Lower lobe of right lung (tissue), 2 donors: Measurements from ENCODE around the gene HLA-A. TPM values are rescaled to one million over a fixed set of nuclear protein-coding genes. Genes with fewer than 3 reads are reported as not detected.
"Not testable (repeated sequence)": the region's sequence is repeated elsewhere in the genome, so short reads cannot be mapped to it uniquely, and the experiment has no call there.

ENCODE experiments used
- ATAC-seq, 2 donors: fragments of 200-7000 bp; cut with Tn5 transposase; one replicate each; pipeline ENCODE4 v1.9.1; 2020 to 2022; ENCODE audit warnings: mild to moderate bottlenecking in 2 of 2, moderate library complexity in 2 of 2
- DNase-seq: peaks from one replicate; pipeline ENCODE4 v3.0.0-alpha.2; 2020
- H3K27ac ChIP-seq: fragments of 200-600 bp; one replicate; pipeline ENCODE4 v1.8.0; 2022
- H3K27me3 ChIP-seq: fragments of 200-600 bp; one replicate; pipeline ENCODE4 v1.8.0; 2022; ENCODE audit warnings: low read depth
- H3K36me3 ChIP-seq: fragments of 200-600 bp; one replicate; pipeline ENCODE4 v1.8.0; 2022; ENCODE audit warnings: mild to moderate bottlenecking
- H3K4me1 ChIP-seq: fragments of 200-600 bp; one replicate; pipeline ENCODE4 v1.8.0; 2022
- H3K4me3 ChIP-seq: fragments of 200-600 bp; one replicate; pipeline ENCODE4 v1.8.0; 2022; ENCODE audit warnings: mild to moderate bottlenecking
- H3K9me3 ChIP-seq: fragments of 200-600 bp; one replicate; pipeline ENCODE4 v1.8.0; 2022
- CTCF ChIP-seq: fragments of 200-600 bp; IDR thresholded peaks from one replicate; pipeline ENCODE4 v1.8.0; 2022; ENCODE audit warnings: antibody characterized with exemption, mild to moderate bottlenecking
- intact Hi-C: fragments of 100-400 bp; cut with DNase I; formaldehyde crosslinking; loops from one replicate; pipeline ENCODE4 v1.11.0; 2022
- total RNA-seq: library from RNA; stranded (reverse); fragmentation: NEBNext Ultra II Directional; extraction: Animal tissue kit (Norgen Biotek cat#: 25700); gene quantifications from one replicate; pipeline ENCODE4 v1.2.1, GENCODE V29; 2021
- donor health status: DM: no; HTN: yes; CAD: no; lungs with severe emphysema.

The HLA-A gene
- total RNA-seq, 1 donor from 2014 or later = 1,064 TPM

DNA sequence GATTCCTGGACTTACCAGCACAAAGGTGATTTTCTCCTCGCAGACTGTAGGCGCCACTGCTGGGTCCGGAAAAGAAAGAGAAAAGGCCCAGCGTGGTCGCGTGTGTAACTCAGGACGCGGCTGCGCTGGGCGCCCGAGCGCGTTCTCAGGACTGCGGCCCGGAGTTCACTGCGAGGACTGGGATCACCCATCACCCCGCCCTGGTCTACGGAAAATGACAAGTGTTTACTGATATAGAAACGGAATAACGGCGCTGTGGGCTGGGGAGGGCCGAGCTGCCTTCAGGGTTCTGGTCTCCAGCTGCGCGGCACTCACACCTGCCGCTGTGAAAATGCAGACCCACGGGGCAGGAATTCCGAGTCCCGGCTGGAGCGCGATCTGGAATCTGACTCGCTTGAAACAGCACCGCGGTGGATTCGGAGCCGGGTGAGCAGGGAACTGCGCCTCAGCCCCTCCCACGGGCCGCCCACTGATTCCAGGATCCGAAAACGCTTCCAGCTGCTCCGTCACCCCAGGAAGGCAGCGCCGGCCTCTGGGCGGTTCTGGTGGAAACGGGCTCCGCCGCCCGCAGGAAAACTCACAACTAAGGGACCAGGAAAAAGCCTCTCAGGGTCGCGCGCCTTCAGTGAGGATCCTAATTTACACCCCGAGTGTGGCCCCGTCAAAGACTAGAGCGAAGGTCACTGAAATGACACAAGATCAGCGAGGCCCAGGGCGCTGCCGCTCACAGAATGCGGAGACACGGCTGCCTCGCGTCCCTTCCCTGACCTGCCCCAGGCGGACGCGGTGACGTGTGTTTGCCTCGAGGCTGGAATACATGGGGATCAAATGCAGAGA is 34.5 kb downstream of the HLA-A start:
- intact Hi-C loops = no loop called here

GRCh38 chr6:29977425-29977727 is 35.0 kb downstream of the HLA-A start:
- H3K4me1 ChIP-seq = peaks cover 19% of the 10 kb centered on the region
- peak overlapping the region; percentile 62 for H3K4me3 ChIP-seq
- no peaks in the 10 kb centered on the region for H3K36me3 ChIP-seq
- H3K27me3 ChIP-seq = no peaks in the 10 kb centered on the region
- no peak for ATAC-seq
- no peak for TF ChIP-seq CTCF
- no peak for DNase-seq
- peak overlapping the region; percentile 95 for H3K27ac ChIP-seq
- intact Hi-C loops = no loop called here
- H3K9me3 ChIP-seq = no peaks in the 10 kb centered on the region

More for the DNA sequence above, 34.5 kb downstream of the HLA-A start:
- Histone ChIP-seq H3K27ac (peak overlapping the region; percentile 95), H3K9me3 (no peaks in the 10 kb centered on the region), H3K4me1 (peaks cover 19% of the 10 kb centered on the region), H3K27me3 (no peaks in the 10 kb centered on the region), H3K36me3 (no peaks in the 10 kb centered on the region), H3K4me3 (peak overlapping the region; percentile 62)
- DNase-seq (peak; percentile 91), ATAC-seq (peak; percentile 95 to 96)
- peak; percentile 24 for TF ChIP-seq CTCF

DNA sequence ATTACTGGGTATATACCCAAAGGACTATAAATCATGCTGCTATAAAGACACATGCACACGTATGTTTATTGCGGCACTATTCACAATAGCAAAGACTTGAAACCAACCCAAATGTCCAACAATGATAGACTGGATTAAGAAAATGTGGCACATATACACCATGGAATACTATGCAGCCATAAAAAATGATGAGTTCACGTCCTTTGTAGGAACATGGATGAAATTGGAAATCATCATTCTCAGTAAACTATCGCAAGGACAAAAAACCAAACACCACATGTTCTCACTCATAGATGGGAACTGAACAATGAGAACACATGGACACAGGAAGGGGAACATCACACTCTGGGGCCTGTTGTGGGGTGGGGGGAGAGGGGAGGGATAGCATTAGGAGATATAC is 37.7 kb downstream of the HLA-A start:
- intact Hi-C loops, H3K4me3 ChIP-seq, H3K27ac ChIP-seq, DNase-seq, H3K36me3 ChIP-seq, H3K9me3 ChIP-seq, ATAC-seq, H3K27me3 ChIP-seq: not testable (repeated sequence)
- H3K4me1 ChIP-seq = peaks cover 16% of the 10 kb centered on the region

GRCh38 chr6:29980511-29980910 is 38.2 kb downstream of the HLA-A start:
- no peak for ATAC-seq

DNA sequence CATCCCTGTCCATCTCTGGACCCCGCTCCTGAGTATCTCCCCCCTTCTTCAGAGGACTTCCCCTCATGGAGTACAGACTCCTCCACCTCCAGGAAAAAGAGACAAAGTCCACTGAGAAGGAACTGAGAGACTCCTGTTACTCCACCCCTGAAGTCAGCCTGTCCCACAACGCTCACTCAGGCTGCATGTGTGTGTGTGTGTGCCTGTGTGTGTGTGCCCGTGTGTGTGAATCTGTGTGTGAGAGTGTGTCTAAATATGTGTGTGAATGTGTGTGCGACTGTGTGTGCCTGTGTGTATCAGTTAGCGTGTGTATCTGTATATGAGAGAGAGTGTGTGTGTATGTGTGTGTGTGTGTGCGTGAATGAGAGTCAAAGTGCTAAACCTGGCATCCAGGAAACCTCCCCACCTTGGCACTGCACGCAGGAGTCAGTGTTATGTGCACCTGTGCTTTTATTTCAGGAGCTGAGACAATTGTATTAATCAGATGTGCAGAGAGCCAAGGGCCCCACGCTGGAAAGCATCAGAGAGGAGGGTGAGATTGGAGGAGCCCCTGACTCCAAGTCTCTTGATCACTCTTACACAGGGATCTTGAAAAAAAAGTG is 39.0 kb downstream of the HLA-A start:
- DNase-seq = no peak

More at GRCh38 chr6:29980511-29980910, 38.2 kb downstream of the HLA-A start:
- H3K27me3 ChIP-seq = no peaks in the 10 kb centered on the region
- no peak for TF ChIP-seq CTCF
- no peaks in the 10 kb centered on the region for H3K9me3 ChIP-seq
- DNase-seq = no peak
- intact Hi-C loops = no loop called here
- no peak overlapping the region for H3K27ac ChIP-seq
- H3K36me3 ChIP-seq = no peaks in the 10 kb centered on the region
- H3K4me3 ChIP-seq = no peak overlapping the region
- H3K4me1 ChIP-seq = peaks cover 11% of the 10 kb centered on the region

More for the DNA sequence above, 39.0 kb downstream of the HLA-A start:
- H3K27ac ChIP-seq = no peak overlapping the region
- peaks cover 5% of the 10 kb centered on the region for H3K4me1 ChIP-seq
- H3K36me3 ChIP-seq = no peaks in the 10 kb centered on the region
- H3K4me3 ChIP-seq = no peak overlapping the region
- intact Hi-C loops = no loop called here
- H3K9me3 ChIP-seq = no peaks in the 10 kb centered on the region
- no peaks in the 10 kb centered on the region for H3K27me3 ChIP-seq
- ATAC-seq = no peak
- TF ChIP-seq CTCF = no peak
